ENCODE measurements around the gene THY1.

Gene THY1

DNA sequence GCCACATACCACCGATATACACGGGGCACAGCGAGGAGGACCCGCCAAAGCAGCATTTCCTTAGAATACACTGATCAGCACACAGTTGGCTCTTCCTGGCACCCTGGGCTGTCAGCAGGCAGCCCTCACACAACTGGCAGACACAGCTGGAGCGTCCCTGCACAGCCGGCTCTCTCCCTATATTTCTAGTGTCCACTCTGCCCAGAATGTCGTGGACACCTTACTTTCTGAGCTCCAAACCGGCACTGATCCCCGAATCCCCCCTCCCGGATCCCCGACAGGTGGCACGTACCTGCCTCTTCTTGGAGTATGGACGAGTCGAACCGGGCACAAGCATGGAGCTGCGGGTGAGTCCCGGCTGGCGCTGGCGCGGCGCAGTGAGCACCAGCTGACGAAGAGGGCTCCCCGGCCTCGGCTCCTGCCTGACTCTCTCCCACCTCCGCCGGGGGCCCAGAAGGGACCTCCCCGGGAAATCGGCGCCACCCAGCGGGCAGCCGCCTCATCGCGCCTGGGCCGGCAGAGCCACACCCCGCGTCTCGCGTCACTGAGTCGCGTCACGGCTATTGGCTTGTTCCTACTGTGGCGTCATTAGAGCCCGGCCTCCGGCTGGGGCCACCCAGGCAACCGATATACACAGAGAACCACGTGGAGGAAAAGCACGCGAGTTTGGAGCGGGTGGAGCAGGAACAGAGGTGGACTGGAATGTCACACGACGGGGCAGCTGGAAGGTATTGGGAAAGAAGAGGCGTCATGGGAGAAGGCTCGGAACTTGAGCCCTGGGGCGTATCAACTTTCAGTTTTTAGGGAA lies 41.6 kb downstream of the THY1 start, which contains the start of gene USP2:
Gene USP2 (minus strand): TSS at position 510 of the 808 bp plus-strand sequence. CDS start 8,210 bp downstream, outside the sequence.
- peak; percentile 94 for DNase-seq

DNA sequence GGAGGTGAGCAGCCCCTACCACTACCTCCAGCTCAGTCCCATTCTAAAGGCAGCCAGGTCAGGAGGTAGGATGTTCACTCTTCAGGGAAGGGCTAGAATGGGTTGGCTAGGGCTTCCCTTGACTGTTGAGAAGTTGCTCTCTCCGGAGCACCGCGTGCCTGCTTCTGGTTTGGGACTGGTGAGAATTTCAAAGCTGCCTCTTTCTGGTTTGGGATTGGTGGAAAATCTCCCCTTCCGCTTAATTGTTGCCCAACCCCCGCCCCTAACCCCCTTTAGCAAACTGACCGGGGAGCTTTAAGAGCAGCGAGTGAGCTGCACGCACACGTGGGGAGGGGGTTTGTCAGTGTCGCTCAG lies 42.2 kb downstream of the THY1 start:
- DNase-seq, result no peak

DNA sequence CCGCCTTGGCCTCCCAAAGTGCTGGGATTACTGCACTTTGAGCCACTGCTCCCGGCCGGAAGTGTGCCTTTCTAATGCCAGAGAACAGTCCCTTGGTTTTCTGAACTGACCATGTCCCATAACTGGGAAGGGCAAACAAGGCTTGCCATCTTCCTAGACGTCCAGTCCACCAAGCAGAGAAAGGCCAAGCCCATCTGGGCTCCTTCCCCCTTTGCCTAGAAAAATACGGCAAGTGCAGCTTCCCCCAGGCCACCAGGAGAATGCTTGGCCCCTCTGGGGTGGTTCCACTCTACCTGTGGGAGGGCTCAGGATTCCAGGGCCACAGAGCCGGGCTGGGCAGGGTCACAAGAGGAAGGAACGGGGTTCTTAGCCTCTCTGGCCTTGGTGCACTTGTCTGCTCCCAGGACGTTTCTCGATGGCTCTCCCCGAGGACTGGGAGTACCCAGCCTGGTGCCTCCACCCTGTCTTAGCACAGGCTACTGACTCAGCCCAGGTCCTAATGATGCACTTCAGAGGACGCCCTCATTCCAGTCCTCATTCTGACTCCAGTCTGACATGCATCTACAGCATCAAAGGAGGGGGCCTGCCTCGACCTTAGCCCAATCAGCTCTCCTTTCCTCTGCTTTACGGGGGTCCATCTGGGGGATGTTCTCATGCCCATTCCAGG lies 42.7 kb downstream of the THY1 start:
- DNase-seq, result no peak

DNA sequence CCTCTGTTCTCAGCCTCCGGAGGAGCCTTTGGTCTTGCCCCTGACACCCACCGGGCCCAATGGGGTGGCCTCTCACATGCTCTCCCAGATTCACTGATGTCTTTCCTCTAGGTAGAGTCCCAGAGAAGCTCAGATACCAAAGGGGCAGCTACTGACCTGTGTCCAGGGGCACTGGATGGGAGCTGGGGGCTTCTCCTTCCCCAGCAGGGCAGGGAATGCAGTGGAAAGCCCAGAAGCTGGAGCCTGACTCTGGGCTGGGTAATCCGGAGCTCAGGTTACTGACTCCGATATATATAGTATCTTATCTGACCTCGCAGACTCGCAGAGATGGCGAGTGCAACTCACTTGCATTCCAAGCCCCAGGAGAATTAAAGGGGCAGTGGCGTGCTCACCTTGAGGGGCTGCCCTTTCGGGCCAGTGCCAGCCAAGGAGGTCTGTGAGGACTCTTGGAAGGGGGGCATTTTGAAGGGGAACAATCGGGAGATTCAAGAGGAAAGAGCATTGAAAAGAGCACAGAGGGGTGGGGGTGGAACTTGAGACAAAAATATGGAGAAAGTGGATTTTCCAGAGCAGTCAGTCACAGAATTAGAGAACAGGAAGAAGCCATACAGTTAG lies 44.0 kb downstream of the THY1 start:
- no peak for DNase-seq

DNA sequence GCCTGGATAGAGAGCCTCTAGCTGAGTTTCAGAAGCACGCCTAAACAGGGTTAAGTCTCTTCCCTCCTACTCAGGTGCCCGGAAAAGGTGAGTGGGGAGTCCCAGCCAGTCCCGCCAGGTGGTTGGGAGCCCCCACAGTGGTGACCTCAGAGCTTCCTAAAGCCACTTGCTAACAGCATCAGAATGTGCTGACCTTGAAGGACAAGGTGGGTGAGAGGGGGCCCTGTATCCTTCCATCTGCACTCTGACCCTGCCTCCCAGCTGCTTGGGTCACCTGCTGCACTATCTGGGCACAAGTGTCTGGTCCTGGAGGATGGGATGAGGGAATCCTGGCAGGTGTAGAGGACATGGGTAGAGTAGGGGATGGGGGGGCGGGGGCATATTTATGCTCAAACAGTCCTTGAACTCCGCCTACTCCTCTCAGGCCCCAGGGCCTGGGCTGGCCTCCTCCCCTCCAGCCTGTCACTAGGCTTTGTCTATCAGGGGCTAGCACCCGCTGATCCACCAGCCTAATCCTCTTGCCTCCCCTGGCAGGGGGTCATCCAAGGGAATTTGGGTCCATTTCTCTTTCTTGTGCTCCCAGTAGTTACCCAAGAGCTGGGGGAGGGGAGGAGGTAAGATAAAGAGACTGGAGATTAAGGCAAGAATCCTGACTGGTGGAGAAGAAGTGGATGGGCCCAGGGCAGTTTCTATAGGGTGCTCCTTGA lies 44.9 kb downstream of the THY1 start:
- no peak for DNase-seq

DNA sequence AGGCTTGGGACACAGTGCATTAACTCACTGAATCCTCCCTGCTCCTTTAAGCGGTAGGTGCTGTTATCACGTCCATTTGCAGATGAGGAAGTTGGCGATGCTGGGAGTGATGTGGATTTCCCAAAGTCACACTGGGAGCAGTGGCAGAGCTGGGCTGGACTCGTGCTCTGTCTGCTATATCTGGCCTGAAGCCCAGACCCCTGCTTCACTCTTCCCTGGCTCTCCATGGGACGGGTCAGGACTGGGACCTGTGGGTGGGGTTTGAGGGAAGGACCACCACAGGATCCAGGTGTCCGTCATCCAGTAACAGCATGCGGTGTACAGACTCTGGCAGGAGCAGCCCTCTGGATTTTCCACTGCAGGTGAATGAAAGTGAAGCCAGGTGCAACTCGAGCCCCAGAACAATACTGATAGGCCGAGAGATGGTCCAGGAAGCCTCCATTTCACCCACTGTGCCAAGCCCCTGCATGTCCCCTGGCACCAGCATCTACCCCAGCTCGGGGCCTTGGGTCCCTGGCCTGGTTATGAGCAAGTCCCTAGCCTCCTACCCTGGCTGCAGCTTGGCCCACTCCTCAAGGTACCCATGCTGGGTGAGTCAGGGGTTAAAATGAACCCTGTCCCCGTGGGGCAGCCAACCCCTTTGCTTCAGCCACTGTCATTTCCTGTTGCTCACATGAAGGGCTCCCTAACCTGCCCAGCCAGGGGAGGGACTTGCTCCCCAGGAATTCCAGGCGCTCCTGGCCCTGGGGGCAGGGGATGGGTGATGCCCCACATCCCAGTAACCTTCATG lies 45.7 kb downstream of the THY1 start:
- no peak for DNase-seq

DNA sequence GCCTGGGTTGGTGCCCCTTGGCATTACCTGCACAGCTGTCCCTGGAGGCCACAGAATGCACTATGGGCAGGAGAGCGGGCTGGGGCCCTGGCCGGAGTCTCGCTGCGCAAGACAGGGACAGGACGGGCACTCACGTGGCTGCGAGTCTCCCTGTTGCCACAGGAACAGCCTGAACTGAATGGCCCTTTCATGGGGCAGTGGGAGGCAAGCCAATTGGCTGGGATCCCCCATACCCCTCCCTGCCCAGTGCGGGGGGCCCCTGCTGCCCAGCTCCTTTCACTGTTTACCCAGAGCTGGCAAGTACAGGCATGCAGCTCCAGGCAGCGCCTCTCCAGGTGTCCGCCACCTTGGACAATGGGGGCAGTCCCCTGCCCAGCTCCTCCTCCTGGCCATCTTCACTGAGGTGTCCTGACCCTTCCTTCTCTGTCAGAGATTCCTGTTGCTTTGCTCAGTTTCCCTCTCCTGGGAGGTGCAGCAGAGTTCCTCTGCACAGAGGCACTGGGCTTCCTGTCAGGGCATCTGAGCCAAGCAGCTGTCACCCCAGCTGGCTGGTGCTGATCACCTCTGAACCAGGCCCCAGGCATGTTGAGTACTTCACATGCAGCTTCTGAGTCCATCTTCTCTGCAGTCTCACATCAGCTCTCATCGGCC lies 46.6 kb downstream of the THY1 start:
- DNase-seq, result no peak

DNA sequence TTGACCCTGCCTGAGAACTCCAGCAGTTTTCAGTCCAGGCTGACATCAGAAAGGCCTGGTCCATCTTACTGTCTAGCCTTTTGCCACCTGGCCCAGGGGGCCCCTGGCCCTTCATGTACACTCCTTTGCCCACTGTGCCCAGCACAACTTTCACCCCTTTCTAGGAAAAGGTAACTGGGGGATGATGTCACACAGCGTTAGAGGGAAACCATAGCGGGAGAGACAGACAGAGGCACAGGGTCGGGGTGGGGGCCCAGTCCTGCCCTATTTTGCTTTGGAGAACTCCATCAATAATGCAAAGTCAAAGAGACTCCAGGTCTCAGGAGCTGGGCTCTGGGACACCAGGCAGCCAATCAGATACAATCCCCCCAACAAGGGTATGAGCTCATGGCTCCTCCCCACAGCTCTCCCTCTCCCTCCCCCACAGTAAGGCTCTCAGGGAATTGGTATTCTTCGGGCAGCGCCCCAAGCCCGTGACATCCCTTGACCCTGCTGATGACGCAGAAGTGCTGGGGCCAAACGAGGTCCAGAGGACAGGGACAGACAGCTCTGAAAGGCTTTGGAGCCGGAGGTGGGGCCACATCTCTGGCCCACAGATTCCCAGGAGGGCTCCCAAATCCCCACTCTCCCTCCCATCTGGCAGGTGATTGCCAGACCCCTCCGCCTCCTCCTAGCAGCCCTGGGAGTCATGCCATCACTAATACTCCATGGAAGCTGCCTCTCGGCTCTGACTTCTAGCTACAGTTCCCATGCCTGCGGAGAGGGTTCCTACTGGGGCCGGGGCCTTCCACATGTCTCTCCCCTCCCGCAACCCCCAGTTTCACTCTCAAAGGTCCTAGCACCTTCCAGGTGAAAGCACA lies 47.4 kb downstream of the THY1 start:
- DNase-seq, result peak; percentile 39

DNA sequence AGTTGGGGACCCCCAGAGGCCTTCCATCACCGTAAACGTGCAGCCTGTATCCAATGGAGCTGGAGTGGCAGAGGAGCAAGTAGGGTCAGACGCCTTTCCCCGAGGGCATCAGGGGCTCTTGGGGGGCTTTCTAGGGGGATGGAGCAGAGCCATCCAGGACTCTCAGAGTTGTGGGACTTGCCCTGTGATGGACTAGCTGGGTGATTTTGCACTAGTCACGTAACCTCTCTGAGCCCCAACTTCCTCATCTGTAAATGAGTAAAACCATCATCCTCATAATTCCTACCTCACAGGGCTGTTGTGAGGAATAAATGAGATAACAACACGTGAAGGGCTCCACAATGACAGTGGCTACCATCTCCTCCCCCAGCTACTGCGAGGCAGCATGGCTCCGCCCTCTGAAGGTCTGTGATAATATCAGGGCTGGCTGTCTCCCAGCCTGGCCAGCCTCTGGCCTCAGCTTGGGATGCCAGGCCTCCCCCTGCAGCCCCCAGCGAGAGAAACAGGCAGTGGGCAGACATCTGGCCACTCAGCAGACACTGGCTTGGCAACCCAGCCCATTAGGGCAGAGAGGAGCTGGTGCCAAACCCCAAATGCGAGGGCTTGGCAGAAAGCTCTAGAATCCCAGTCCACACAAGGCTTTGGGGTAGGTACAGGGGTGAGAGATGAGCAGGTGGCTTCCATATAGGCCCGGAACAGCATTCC lies 48.2 kb downstream of the THY1 start:
- no peak for DNase-seq

DNA sequence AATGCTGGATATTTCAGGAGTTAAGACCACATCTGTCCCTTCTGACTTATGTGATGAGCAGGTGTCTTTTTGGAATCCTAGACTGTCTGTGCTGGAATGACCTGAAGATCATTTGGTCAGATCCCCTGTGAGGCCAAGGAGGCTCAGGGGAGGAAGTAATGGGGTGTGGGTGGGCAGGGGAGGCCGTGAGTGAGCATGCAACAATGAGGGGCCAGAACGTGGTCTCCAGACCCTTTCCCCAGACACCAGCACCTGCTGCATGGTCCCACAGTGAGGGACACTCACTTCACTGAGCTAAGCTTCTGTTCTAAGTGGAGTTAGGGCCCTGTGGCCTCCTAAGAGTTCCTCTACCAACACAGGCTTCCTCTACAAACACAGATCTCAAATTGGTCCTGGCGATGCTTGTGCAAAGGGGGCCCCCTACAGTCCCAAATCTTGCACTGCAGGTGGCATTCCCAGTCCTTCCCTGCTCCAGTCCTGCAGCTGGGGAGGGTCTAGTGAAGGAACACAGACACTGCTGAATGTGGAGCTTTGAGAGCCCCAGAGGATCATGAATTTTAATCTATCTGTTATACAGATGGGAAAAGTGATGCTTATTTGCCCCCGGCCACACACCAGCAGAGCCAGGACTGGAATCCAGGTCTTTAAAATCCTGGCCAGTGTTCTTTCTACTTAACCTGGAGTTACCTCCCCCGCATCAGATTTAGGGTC lies 48.9 kb downstream of the THY1 start:
- peak; percentile 69 for DNase-seq

DNA sequence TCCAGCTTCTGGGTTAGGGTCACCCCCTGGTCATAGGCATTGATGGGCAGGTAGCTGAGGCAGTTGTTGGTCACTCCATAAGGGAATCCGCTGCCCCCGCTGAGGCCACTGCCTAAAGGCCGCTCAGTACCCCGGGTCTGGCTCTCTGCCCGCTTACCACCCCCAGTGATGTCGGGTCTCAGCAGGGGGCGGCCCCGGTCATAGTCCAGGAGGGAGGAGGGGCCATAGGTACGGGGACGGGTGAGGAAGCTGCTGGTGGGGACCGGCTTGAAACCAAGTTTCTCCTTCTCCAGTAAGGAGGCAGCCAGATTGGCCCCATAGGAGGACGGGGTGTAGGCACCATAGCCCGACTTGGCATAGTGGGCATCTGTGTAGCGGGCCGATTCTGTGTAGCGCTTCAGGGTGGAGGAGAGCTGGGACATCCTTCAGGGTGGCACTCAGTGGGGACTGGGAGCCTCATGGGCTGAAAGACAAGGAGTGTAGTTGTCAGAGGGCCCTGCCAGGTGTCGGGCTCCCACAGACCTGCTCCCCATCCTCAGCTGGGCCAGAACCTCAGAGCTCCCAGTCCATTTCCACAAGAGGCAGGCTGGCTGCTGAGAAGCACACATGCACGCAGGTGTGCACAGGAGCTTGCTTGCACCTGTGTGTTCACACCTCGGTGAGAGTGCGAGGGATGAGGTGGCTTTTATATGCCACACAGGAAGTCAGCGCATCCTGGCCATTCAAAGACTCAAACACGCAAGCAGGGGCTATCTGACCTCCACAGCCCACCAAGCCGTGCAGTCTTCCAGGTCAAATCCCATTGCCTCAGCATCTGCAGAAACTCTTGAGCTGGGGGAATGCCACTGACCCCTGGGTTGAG lies 49.7 kb downstream of the THY1 start:
- no peak for DNase-seq

DNA sequence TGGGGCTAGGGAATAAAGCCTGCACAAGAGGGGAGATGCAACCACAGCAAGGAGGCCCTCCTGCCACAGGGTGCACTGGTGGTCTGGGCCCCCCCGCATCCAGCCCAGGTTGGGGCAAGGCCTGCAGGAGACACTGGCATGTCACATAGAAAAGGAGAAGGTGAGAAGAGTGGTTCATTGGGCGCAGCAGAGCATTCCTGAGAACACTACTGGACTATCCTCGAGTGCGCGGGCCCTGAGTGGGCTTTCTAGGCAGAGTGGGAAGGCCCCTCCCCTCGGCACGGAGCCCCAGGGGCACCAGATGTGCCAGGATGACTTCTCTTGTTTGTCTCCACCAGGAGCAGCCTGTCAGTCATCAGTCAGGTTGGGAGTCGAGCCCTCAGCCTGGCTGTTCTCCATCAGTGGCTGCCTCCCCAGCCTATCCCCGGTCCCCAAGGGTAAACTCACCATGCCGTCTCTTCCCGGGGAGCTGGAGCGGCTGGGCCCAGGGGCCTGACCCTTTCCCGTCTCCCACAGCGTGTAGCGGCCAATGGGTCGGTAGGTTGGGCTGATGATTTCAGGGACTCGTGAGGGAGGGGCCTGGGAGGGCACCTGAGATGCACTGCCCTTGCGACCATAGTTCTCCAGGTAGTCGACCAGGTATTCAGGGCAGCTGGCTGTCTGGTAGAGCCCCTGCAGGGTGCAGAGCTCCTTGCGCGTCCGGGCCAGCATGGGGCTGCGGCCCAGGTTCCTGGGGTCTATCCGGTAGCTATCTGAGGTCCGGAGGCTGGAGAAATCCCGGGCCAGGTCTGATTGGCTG lies 50.5 kb downstream of the THY1 start:
- no peak for DNase-seq

DNA sequence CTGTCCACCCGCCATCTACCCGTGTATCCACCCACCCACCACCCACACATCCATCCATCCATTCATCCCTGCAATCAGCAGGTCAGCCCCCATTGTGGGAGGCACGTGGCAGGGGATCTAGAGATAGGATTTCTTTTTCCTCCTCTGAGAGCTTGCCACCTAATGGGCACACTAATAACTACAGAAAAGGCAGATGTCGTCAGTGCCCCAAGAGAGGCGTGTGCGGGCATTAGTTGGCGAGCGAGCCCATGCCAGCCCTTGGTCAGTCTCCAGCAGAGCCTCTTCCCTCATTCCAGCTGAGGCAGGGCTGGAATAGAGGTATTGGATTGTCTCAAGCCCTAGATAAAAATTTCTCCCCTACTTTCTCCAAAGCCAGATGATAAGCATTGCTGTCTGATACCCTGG lies 51.2 kb downstream of the THY1 start:
- DNase-seq, result no peak

DNA sequence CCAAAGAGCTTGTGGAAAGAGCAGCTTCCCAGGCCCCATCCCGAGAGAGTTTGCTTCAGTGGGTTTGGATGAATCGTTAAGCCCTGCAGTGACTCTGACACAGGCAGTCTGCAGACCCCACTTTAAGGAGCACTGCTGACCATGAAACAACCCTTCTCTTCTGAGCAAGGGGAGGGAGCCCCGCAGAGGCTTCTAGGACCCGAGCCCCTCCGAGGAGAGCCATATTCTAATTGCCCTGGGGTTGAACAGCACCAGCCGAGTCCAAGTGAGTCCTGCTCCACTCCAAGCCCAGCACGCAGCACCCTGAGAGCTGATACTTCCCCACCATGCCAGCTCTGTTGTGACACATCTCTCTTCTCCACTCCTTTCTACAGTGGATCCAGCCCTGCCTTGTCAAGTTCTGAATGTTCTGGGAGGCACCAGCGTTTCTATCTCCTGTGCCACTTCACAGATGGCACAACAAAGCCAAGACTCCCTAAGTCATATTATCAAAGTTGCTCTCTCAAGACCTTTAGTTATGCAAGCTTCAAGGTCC lies 51.8 kb downstream of the THY1 start:
- DNase-seq, result no peak

DNA sequence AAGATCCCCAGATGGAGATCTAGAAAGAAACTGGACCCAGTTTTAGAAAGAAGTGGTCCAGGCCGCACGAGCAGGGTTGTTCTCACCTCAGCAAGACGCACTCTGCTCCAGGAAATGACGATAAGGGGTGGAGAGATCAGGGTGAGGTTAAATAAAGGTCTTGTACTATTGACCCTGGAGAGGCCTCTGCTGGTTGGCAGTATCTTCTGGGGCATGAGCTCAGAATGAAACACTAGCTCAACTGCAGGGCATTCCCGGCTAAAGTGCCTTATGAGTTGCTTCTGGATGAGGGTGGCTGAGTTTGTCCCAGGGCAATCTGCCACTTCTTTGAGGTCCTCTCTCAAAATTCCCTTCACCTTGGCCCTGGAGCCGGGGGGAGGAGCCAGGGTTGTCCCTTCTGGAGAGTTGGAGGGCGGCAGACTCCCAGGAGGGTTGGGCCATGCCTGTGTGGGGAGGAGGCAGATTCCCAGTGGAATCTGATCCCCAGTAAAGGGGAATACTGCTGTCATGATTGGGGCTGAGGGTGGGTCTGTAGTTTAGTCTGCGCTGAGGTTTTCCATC lies 52.4 kb downstream of the THY1 start:
- no peak for DNase-seq

DNA sequence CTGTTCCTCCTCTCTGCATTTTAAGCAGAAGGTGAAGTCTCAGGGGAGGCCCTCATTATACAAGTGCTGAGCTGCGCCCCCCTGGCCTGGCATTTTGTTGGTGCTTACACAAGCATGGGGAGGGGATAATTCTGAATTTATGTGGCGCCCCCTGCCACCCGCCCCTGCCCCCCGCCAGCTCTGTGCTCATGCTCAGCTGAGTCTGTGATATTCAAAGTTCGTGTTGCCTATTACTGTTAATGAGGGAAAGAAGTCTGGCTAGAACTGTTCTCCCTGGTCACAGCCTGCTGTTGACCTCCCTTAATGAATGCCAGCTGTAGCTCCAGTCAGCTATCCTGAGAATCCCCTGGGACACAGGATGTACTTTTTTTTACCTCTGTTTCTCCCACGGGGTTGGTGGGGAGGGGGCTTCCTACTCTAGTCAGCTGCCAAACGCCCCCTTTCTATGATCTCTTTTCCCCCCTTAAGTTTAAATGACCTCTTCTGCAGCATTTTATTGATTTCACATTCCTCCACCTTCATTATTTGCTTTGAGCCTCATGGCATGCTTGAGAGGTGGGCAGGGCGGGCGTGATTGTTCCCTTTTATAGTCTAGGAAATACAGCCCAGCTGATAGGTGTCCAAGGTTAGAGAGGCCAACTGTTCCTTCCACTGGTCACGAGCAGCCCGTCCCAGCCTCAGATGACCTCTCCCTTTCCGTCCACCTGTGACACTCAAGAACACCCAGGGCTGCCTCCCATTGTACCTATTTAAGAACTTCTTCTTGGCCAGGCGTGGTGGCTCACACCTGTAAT lies 53.6 kb downstream of the THY1 start:
- DNase-seq, result no peak

Measured in fibroblast of skin of right quadriceps (primary cell).